HepG2 (cell line): ENCODE data around the gene B3GNT9. TPM values are rescaled to one million over a fixed set of nuclear protein-coding genes. Genes with fewer than 3 reads are reported as not detected.
"Not testable (repeated sequence)": the region's sequence is repeated elsewhere in the genome, so short reads cannot be mapped to it uniquely, and the experiment has no call there.

Experiments used
- ATAC-seq: fragments of 200-7000 bp; cut with Tn5 transposase; 3 replicates; pipeline ENCODE4 v1.9.1; 2020; ENCODE audit warnings: mild to moderate bottlenecking, moderate library complexity
- BruUV-seq: library from RNA; stranded (reverse); fragments of 400-500 nt; replicated peaks from 2 replicates; lab custom pipeline; 2021; lab: Mats Ljungman, UMichigan
- CTCF ChIA-PET: fragments of 300-600 bp; formaldehyde crosslinking; extraction: SDS; loops from one replicate; lab custom pipeline; 2021; ENCODE audit warnings: low total read pairs, inconsistent platforms, low intra/inter-chr PET ratio; lab: Yijun Ruan, JAX
- POLR2A ChIA-PET: fragments of 350-600 bp; sonication (Branson Sonifier 250); formaldehyde crosslinking; loops from one replicate; lab custom pipeline; 2020; ENCODE audit warnings: antibody characterized with exemption, inconsistent platforms; lab: Yijun Ruan, JAX
- DNase-seq: peaks from one replicate; pipeline ENCODE4 v3.0.0-alpha.2; 2015; ENCODE audit warnings: low spot score
- FAIRE-seq: peaks from 3 replicates; lab custom pipeline; 2011; peaks lifted over from hg19 to GRCh38; lab: Jason Lieb, UNC
- H2AFZ ChIP-seq: one replicate; pipeline ENCODE4 v1.6.1; 2011; ENCODE audit warnings: low read length, inconsistent platforms
- H3K27ac ChIP-seq: fragments of 300-600 bp; 3 replicates; pipeline ENCODE4 v1.8.0; 2011; ENCODE audit warnings: mixed run types, mild to moderate bottlenecking, mixed read lengths, low read length, inconsistent platforms; ENCODE audit not compliant: insufficient read depth; ENCODE audit errors: extremely low read length
- H3K27me3 ChIP-seq, 2 experiments: fragments of 200-600 bp in 1 of 2; 2 replicates in 1 of 2; 3 replicates in 1 of 2; pipeline versions ENCODE4 v1.6.0 to v1.8.0; 2011; ENCODE audit warnings: low read length in 2 of 2, mild to moderate bottlenecking in 2 of 2, moderate library complexity in 2 of 2, inconsistent platforms in 1 of 2; ENCODE audit not compliant: insufficient read depth in 2 of 2, control insufficient read depth in 1 of 2
- H3K36me3 ChIP-seq, 2 experiments: fragments of 200-600 bp in 1 of 2; replicated peaks in 1 of 2; 2 replicates in 1 of 2; 3 replicates in 1 of 2; pipeline versions ENCODE4 v1.5.1 to v1.8.0; 2011; ENCODE audit warnings: low read length in 2 of 2, inconsistent platforms in 1 of 2; ENCODE audit not compliant: insufficient read depth in 2 of 2, control insufficient read depth in 1 of 2
- H3K4me1 ChIP-seq: 2 replicates; pipeline ENCODE4 v1.5.1; 2012; ENCODE audit warnings: low read length, inconsistent platforms; ENCODE audit not compliant: insufficient read depth
- H3K4me2 ChIP-seq: 2 replicates; pipeline ENCODE4 v1.6.0; 2011; ENCODE audit warnings: low read depth, low read length, inconsistent platforms
- H3K4me3 ChIP-seq, 3 experiments: fragments of 200-600 bp in 1 of 3; sonication (generic), shearing (Covaris generic) in 1 of 3; replicated peaks in 1 of 3; 2 replicates each; pipeline ENCODE4 v1.5.1; 2011 to 2016; ENCODE audit warnings: low read length in 3 of 3, inconsistent platforms in 2 of 3, low read depth in 2 of 3, mild to moderate bottlenecking in 2 of 3, control low read depth in 1 of 3, mixed read lengths in 1 of 3; ENCODE audit not compliant: insufficient read depth in 1 of 3
- H3K79me2 ChIP-seq: one replicate; pipeline ENCODE4 v1.6.1; 2011; ENCODE audit warnings: low read length, inconsistent platforms; ENCODE audit not compliant: insufficient read depth
- H3K9ac ChIP-seq: 2 replicates; pipeline ENCODE4 v1.6.0; 2011; ENCODE audit warnings: mild to moderate bottlenecking, low read depth, low read length, inconsistent platforms; ENCODE audit not compliant: insufficient read depth
- H3K9me3 ChIP-seq: 2 replicates; pipeline ENCODE4 v1.5.1; 2012; ENCODE audit warnings: mild to moderate bottlenecking, low read length
- H4K20me1 ChIP-seq: 2 replicates; pipeline ENCODE4 v1.6.0; 2011; ENCODE audit warnings: inconsistent platforms, mild to moderate bottlenecking, low read length, moderate library complexity; ENCODE audit not compliant: insufficient read depth
- CBX5 ChIP-seq: sonication (generic); formaldehyde crosslinking; IDR thresholded peaks from 2 replicates; pipeline ENCODE4 v1.4.0; 2020; ENCODE audit warnings: missing genetic modification reagents, borderline replicate concordance
- FOSL2 ChIP-seq: sonication (generic); formaldehyde crosslinking; IDR thresholded peaks from 2 replicates; pipeline ENCODE4 v1.4.0; 2020; ENCODE audit warnings: missing genetic modification reagents
- HIVEP1 ChIP-seq: sonication (generic); formaldehyde crosslinking; IDR thresholded peaks from 2 replicates; pipeline ENCODE4 v1.4.0; 2020; ENCODE audit warnings: mild to moderate bottlenecking, missing genetic modification reagents
- RBM22 ChIP-seq: fragments of 200-400 bp; formaldehyde crosslinking; optimal IDR thresholded peaks from 2 replicates; pipeline ENCODE3; 2017; ENCODE audit warnings: mild to moderate bottlenecking, low read length, moderate library complexity
- REL ChIP-seq: sonication (generic); formaldehyde crosslinking; conservative IDR thresholded peaks from 2 replicates; pipeline ENCODE4 v1.8.0; 2022; ENCODE audit warnings: mild to moderate bottlenecking, missing genetic modification reagents, moderate library complexity
- ZNF12 ChIP-seq: sonication (generic); formaldehyde crosslinking; IDR thresholded peaks from 2 replicates; pipeline ENCODE4 v1.5.0; 2020; ENCODE audit warnings: missing genetic modification reagents
- WGBS: methylation state at CpG from one replicate; pipeline ENCODE4 v1.1.6; 2017; ENCODE audit warnings: low lambda C conversion rate; 5-methylcytosine and 5-hydroxymethylcytosine counted together
- in situ Hi-C: cut with HindIII; loops from 2 replicates; pipeline ENCODE4 v1.10.0; 2017; ENCODE audit warnings: low pct_unique_long_range_greater_than_20kb; ENCODE audit not compliant: extremely low pct_ligation_motif_present
- intact Hi-C: fragments of 100-400 bp; cut with micrococcal nuclease; formaldehyde crosslinking; loops from one replicate; pipeline ENCODE4 v1.10.0; 2022; ENCODE audit not compliant: unreplicated experiment
- polyA plus RNA-seq, 8 experiments: library from polyadenylated mRNA; depleted of rRNA in 3 of 8; stranded (reverse) in 7 of 8; unstranded in 1 of 8; fragments of >200 nt; fragmentation: Illumina TruSeq in 4 of 8; extraction: Trizol in 4 of 8; gene quantifications; 2 replicates each; pipeline versions ENCODE4 v1.2.1 to v1.2.3, GENCODE V29; 2011 to 2016; ENCODE audit warnings: low read depth in 4 of 8, missing spikeins in 1 of 8, mixed read lengths in 1 of 8; ENCODE audit not compliant: insufficient read depth in 1 of 8
- total RNA-seq, 5 experiments: library from RNA; depleted of rRNA; stranded (reverse); fragments of >200 nt; fragmentation: Illumina TruSeq; extraction: Trizol; gene quantifications; 2 replicates each; pipeline ENCODE4 v1.2.3, GENCODE V29; 2016; ENCODE audit warnings: low read depth in 1 of 5

B3GNT9 gene
- total and polyA plus RNA-seq, 2 of the 13 experiments (the other 11 are each of a cell fraction or from before 2014, with no cell fraction given): 1.5 to 3.1 TPM

DNA sequence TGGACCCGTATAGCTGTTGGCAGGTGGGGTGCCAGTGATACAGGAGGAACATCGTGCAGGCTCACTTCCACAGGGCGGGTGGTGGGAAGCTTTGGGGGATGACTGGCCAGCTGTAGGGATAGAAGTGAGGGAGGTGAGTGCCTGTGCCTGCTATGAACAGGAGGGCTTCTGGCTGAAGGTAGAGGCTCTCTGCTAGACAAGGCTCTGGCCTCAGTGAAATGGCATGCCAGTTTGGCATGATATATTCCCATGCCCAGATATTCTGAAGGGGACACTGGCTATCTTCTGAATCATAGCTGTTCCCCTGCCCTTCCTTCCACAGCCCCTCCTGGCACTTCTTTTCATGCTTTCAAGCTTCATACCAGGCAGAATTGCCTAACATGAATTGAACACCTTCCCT is 21.9 kb downstream of the B3GNT9 start (continued):
- TF ChIP-seq ZNF12 (CRISPR knock-in tag): no peak
- no peak for TF ChIP-seq HIVEP1
- TF ChIP-seq CBX5 (CRISPR knock-in tag): no peak
- TF ChIP-seq FOSL2 (CRISPR knock-in tag): no peak
- TF ChIP-seq, all 625 proteins: peak for 0

DNA sequence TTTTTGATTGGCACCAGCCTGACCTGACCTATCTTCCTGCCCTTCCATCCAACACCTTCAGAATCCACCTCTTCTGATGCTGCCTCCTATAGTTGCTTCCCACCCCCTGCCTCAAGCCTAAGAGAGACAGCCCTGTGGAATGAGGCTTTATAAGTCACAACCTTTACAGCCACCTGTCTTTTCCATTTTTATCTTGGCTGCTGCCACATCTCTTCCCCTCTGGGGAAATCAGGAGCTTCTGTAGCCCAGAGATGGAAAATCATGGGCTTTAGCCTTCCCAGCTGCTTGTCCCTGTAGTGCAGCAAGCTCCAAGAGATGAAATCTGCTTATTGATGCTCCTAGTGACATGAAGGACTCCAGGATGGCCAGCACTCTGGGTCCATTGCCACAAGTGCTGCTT is 22.4 kb downstream of the B3GNT9 start:
- no peak for DNase-seq
- Histone ChIP-seq H2AFZ (no peak overlapping the region), H3K36me3 (peaks cover 60 to 87% of the 10 kb centered on the region in 2 experiments), H3K9me3 (no peaks in the 10 kb centered on the region), H3K27me3 (no peaks in the 10 kb centered on the region), H3K27ac (no peak overlapping the region), H3K79me2 (peaks cover 29% of the 10 kb centered on the region), H3K4me1 (peaks cover 4% of the 10 kb centered on the region), H4K20me1 (peaks cover 23% of the 10 kb centered on the region), H3K4me3 (no peak overlapping the region), H3K9ac (no peak overlapping the region), H3K4me2 (no peak overlapping the region)
- in situ Hi-C loops: no loop called here
- BruUV-seq: no TSS peak
- intact Hi-C loops: no loop called here
- no peak for ATAC-seq
- no peak for FAIRE-seq
- ChIA-PET CTCF (no interaction called here), POLR2A (interaction anchor here (1.3 to 3.5 kb wide), 6 partner anchors 8 to 100 kb away, joined by 3 to 16 read pairs (median 5); partner anchors contain the start of genes B3GNT9 and CBFB)
- TF ChIP-seq RBM22 (peak; percentile 6), REL (CRISPR knock-in tag) (no peak)

DNA sequence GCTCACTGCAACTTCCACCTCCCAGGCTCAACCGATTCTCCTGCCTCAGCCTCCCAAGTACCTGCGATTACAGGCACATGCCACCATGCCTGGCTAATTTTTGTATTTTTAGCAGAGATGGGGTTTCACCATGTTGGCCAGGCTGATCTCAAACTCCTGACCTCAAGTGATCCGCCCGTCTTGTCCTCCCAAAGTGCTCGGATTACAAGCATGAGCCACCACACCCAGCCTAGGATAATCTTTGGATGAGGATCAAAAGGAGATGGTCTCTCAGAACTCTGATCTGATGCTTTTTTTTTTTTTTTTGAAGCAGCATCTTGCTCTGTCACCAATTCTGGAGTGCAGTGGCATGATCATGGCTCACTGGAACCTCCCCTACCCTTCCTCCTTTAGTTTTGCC is 28.0 kb downstream of the B3GNT9 start:
- in situ Hi-C loops, FAIRE-seq, CTCF ChIA-PET, H3K27ac ChIP-seq, H3K9ac ChIP-seq, ATAC-seq, BruUV-seq, H3K4me3 ChIP-seq, H2AFZ ChIP-seq, intact Hi-C loops, H3K4me2 ChIP-seq, H3K9me3 ChIP-seq, DNase-seq, H3K27me3 ChIP-seq: not testable (repeated sequence)
- POLR2A ChIA-PET: interaction anchor here (1.3 kb wide), 1 partner anchor 11 kb away, joined by 3 read pairs; no protein-coding TSS in a partner anchor
- Histone ChIP-seq H3K79me2 (peaks cover 73% of the 10 kb centered on the region), H3K4me1 (peaks cover 13% of the 10 kb centered on the region), H4K20me1 (peaks cover 55% of the 10 kb centered on the region), H3K36me3 (peaks cover 49 to 82% of the 10 kb centered on the region in 2 experiments)
- 96% methylated on average over 5 of the region's 5 CpGs for WGBS
